CD4-positive, alpha-beta T cell (primary cell): ENCODE results near the gene PSME1. TPM values are rescaled to one million over a fixed set of nuclear protein-coding genes. Genes with fewer than 3 reads are reported as not detected.

Experiments used
- ATAC-seq: fragments of 200-7000 bp; cut with Tn5 transposase; one replicate; pipeline ENCODE4 v1.10.0; 2022; ENCODE audit warnings: mild to moderate bottlenecking; ENCODE audit not compliant: poor library complexity
- CTCF ChIA-PET: fragments of 350-600 bp; sonication (Branson Sonifier 250); formaldehyde crosslinking; loops from one replicate; lab custom pipeline; 2021; ENCODE audit warnings: antibody characterized with exemption, inconsistent platforms; lab: Charles Lee
- POLR2A ChIA-PET: fragments of 350-600 bp; sonication (Branson Sonifier 250); formaldehyde crosslinking; loops from one replicate; lab custom pipeline; 2021; ENCODE audit warnings: antibody characterized with exemption, inconsistent platforms; lab: Charles Lee
- DNase-seq, 14 experiments: peaks; one replicate each; pipeline ENCODE4 v3.0.0-alpha.2; 2013 to 2020; ENCODE audit warnings: mixed read lengths in 2 of 14
- H3K27ac ChIP-seq, 2 donors: one replicate each; pipeline versions ENCODE4 v1.5.1 to v1.7.0; 2013; ENCODE audit warnings: low read length in 2 of 2, low read depth in 1 of 2, mild to moderate bottlenecking in 1 of 2
- H3K27me3 ChIP-seq, 2 experiments: 1 replicate in 1 of 2; 2 replicates in 1 of 2; pipeline versions ENCODE4 v1.6.1 to v1.7.0; 2013; ENCODE audit warnings: low read length in 2 of 2, control low read depth in 1 of 2, mild to moderate bottlenecking in 1 of 2, moderate library complexity in 1 of 2; ENCODE audit not compliant: insufficient read depth in 2 of 2, control insufficient read depth in 1 of 2
- H3K36me3 ChIP-seq: one replicate; pipeline ENCODE4 v1.6.1; 2013; ENCODE audit warnings: low read length, control low read depth; ENCODE audit not compliant: insufficient read depth
- H3K4me1 ChIP-seq: one replicate; pipeline ENCODE4 v1.6.1; 2013; ENCODE audit warnings: low read length, control low read depth; ENCODE audit not compliant: insufficient read depth
- H3K4me3 ChIP-seq: one replicate; pipeline ENCODE4 v1.5.1; 2013; ENCODE audit warnings: mild to moderate bottlenecking, low read length, moderate library complexity
- H3K9me3 ChIP-seq, 2 experiments: 1 replicate in 1 of 2; 2 replicates in 1 of 2; pipeline versions ENCODE4 v1.6.1 to v1.7.0; 2013; ENCODE audit warnings: low read length in 2 of 2, mild to moderate bottlenecking in 2 of 2, control low read depth in 1 of 2, moderate library complexity in 1 of 2; ENCODE audit not compliant: control insufficient read depth in 1 of 2, insufficient read depth in 1 of 2
- H3K27ac Mint-ChIP-seq: one replicate; pipeline ENCODE4 v1.8.0; 2020; ENCODE audit warnings: mixed read lengths
- H3K27me3 Mint-ChIP-seq: one replicate; pipeline ENCODE4 v1.8.0; 2021; ENCODE audit warnings: mixed read lengths
- H3K36me3 Mint-ChIP-seq: one replicate; pipeline ENCODE4 v1.8.0; 2021; ENCODE audit warnings: low read depth, mixed read lengths
- H3K4me1 Mint-ChIP-seq: one replicate; pipeline ENCODE4 v1.8.0; 2021; ENCODE audit warnings: low read depth, mixed read lengths
- H3K4me3 Mint-ChIP-seq: one replicate; pipeline ENCODE4 v1.8.0; 2020; ENCODE audit warnings: mild to moderate bottlenecking, mixed read lengths
- H3K9me3 Mint-ChIP-seq: one replicate; pipeline ENCODE4 v1.8.0; 2020; ENCODE audit warnings: mixed read lengths
- CTCF ChIP-seq: fragments of 200-600 bp; IDR thresholded peaks from one replicate; pipeline ENCODE4 v1.8.0; 2022; ENCODE audit warnings: antibody characterized with exemption, mild to moderate bottlenecking
- intact Hi-C, 2 experiments: fragments of 100-400 bp; cut with DNase I in 1 of 2; cut with micrococcal nuclease in 1 of 2; formaldehyde crosslinking; loops; one replicate each; pipeline versions ENCODE4 v1.15.1 to v1.9.0; 2023 to 2025; cut with DNase I, micrococcal nuclease
- total RNA-seq, 174 experiments: library from RNA in 2 of 174; stranded (reverse) in 2 of 174; gene quantifications; one replicate each; pipeline ENCODE4 v1.2.3 and lab custom pipeline; 2021 to 2026

The PSME1 gene
- total RNA-seq, 2 experiments from 2014 or later = 166 to 171 TPM

GRCh38 chr14:24094841-24095270 is 41.1 kb upstream of the PSME1 start:
- Mint-ChIP-seq H3K27me3 (no peaks in the 10 kb centered on the region), H3K9me3 (no peaks in the 10 kb centered on the region), H3K4me3 (peak overlapping the region; percentile 97), H3K27ac (peak overlapping the region; percentile 90), H3K4me1 (peaks cover 37% of the 10 kb centered on the region), H3K36me3 (peaks cover 21% of the 10 kb centered on the region)
- Histone ChIP-seq H3K4me1 (peaks cover 29% of the 10 kb centered on the region), H3K27me3 (no peaks in the 10 kb centered on the region), H3K4me3 (peak overlapping the region; percentile 97), H3K27ac (peak overlapping the region; percentile 71 to 78), H3K36me3 (peaks cover 20% of the 10 kb centered on the region), H3K9me3 (no peaks in the 10 kb centered on the region)
- TF ChIP-seq CTCF = no peak
- no peak for ATAC-seq
- DNase-seq = peak in 2 of 14 experiments; percentile 11 to 34
- CTCF ChIA-PET = interaction anchor here (1.9 to 7.3 kb wide), 2 partner anchors 13 kb away, joined by 7 to 63 read pairs; no protein-coding TSS in a partner anchor
- POLR2A ChIA-PET = interaction anchor here (1.0 to 8.5 kb wide), 14 partner anchors 10 to 774 kb away, joined by 3 to 89 read pairs (median 10); partner anchors contain the start of genes CHMP4A, DCAF11, DHRS1 and EMC9
- intact Hi-C loops = loop anchor here (1.0 to 10.0 kb wide), 4 partner anchors 14 to 120 kb away; no protein-coding TSS in a partner anchor

GRCh38 chr14:24095271-24096068 is 40.5 kb upstream of the PSME1 start:
- H3K27ac Mint-ChIP-seq = peak overlapping the region; percentile 90
- POLR2A ChIA-PET = interaction anchor here (1.0 to 8.5 kb wide), 12 partner anchors 11 to 774 kb away, joined by 3 to 89 read pairs (median 12); partner anchors contain the start of genes CHMP4A, DCAF11, DHRS1 and EMC9
- H3K36me3 Mint-ChIP-seq = peaks cover 25% of the 10 kb centered on the region
- Histone ChIP-seq H3K27me3 (no peaks in the 10 kb centered on the region), H3K27ac (peak overlapping the region; percentile 71 to 78), H3K4me3 (peak overlapping the region; percentile 97), H3K36me3 (peaks cover 26% of the 10 kb centered on the region), H3K4me1 (peaks cover 26% of the 10 kb centered on the region), H3K9me3 (no peaks in the 10 kb centered on the region)
- H3K27me3 Mint-ChIP-seq = no peaks in the 10 kb centered on the region
- H3K4me3 Mint-ChIP-seq = peak overlapping the region; percentile 97
- H3K4me1 Mint-ChIP-seq = peaks cover 36% of the 10 kb centered on the region
- no peak for TF ChIP-seq CTCF
- CTCF ChIA-PET = interaction anchor here (0.7 to 7.3 kb wide), 3 partner anchors 13 to 38 kb away, joined by 3 to 63 read pairs (median 7); no protein-coding TSS in a partner anchor
- intact Hi-C loops = loop anchor here (2.0 to 10.0 kb wide), 2 partner anchors 13 to 121 kb away; no protein-coding TSS in a partner anchor
- H3K9me3 Mint-ChIP-seq = no peaks in the 10 kb centered on the region
- ATAC-seq (peak; percentile 12), DNase-seq (peak in 5 of 14 experiments; percentile 17 to 63 (median 24))

- H3K27ac Mint-ChIP-seq = peak overlapping the region; percentile 25
- Histone ChIP-seq H3K27ac (no peak overlapping the region), H3K36me3 (peaks cover 38% of the 10 kb centered on the region), H3K27me3 (no peaks in the 10 kb centered on the region), H3K4me1 (peaks cover 24% of the 10 kb centered on the region), H3K9me3 (no peaks in the 10 kb centered on the region), H3K4me3 (no peak overlapping the region)
- peaks cover 33% of the 10 kb centered on the region for H3K4me1 Mint-ChIP-seq
- H3K36me3 Mint-ChIP-seq = peaks cover 34% of the 10 kb centered on the region
- H3K27me3 Mint-ChIP-seq = no peaks in the 10 kb centered on the region
- no peaks in the 10 kb centered on the region for H3K9me3 Mint-ChIP-seq
- peak overlapping the region; percentile 79 for H3K4me3 Mint-ChIP-seq
- ATAC-seq (no peak), DNase-seq (no peak)
- ChIA-PET POLR2A (interaction anchor here (1.9 to 8.5 kb wide), 3 partner anchors 12 to 18 kb away, joined by 10 to 89 read pairs (median 72); partner anchors contain the start of genes DCAF11 and NRL), CTCF (interaction anchor here (7.3 kb wide), 1 partner anchor 11 kb away, joined by 63 read pairs; no protein-coding TSS in a partner anchor)
- no peak for TF ChIP-seq CTCF
- intact Hi-C loops = loop anchor here in 1 of 2 experiments (10.0 kb wide), 1 partner anchor 122 kb away; no protein-coding TSS in a partner anchor
These were observed 39.3 kb upstream of the PSME1 start for GRCh38 chr14:24096545-24097181.
